ENCODE results near the gene CDKN1A.
A peak's percentile ranks its signal among the peaks of the same experiment; 100 is the strongest.
"Not testable (repeated sequence)": the region's sequence is repeated elsewhere in the genome, so short reads cannot be mapped to it uniquely, and the experiment has no call there.

The CDKN1A gene

DNA sequence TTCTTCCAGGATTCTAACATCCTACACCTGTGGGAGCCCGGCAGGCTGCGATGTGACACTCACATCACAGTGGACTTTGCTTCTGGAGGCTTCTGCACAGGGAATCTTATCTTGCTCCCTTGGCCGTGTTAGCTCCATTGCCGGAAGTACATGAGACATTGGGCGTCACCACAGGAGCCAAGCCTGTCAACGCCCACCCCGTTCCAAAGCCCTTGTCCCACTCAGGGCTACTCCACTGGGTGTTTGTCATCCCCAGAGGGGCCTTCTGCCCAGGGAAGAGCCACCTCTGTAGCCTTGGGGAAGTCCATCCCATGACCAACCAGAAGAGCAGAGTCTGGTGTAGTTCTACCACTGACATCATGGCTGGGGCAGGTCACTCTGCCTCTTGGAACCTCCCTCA is 20.8 kb downstream of the CDKN1A start:
- DNase-seq = no peak

- no peak for DNase-seq
These were observed 21.7 kb downstream of the CDKN1A start for GRCh38 chr6:36700071-36700812.

GRCh38 chr6:36700831-36701230 is 22.3 kb downstream of the CDKN1A start:
- DNase-seq = no peak

DNA sequence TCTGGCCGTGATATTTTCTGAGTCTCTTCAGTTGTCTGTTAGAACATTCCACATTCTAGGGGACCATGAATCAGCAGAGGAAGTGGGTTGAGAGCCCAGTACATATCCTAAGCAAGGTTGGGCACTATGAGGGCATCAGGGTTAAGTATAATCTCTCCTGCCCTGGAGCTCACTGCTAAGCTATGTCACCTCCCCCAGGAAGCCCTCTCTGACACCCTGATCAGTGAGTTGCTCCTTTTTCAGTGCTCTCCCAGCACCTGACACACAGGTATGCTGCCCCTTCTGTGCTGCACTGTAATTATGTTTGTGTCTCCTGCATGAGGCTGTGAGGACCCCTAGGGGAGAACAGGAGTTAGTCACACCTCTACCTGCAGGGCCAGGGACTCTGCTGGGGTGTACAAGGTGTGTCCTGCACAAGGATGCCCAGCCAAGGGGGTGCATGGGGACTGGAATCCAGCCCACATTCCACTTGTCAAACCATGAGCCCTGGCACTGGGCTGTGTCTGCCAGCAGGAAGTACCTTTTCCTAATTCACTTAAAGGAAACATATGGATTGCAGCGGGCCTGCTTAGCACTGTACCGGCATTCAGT is 23.0 kb downstream of the CDKN1A start:
- peak; percentile 24 for DNase-seq

DNA sequence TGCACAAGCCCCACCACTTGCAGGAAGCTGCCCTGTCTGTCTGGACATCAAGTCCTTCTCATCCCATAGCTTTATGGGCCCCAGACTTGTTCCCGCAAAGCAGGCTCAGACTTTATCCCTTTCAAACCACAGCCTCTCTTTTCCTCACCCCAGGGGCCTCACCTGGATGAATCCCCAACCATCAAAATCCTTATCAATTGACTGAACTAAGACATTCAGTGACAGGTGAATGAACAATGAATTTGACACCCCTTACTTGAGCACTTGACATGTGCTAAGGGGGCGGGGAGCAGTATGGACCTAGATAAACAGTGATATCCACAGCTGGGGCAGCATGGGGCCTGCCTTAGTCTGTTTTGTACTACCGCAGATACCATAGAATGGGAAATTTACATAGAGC is 24.1 kb downstream of the CDKN1A start:
- no peak for DNase-seq

- DNase-seq = no peak
These were observed 24.6 kb downstream of the CDKN1A start for GRCh38 chr6:36703081-36703606.

- DNase-seq = no peak
These were observed 25.5 kb downstream of the CDKN1A start for GRCh38 chr6:36703982-36704381.

GRCh38 chr6:36704961-36705577 is 26.6 kb downstream of the CDKN1A start:
- DNase-seq = not testable (repeated sequence)

- no peak for DNase-seq
These were observed 27.8 kb downstream of the CDKN1A start for GRCh38 chr6:36706339-36706738.

GRCh38 chr6:36712816-36713215 is 34.3 kb downstream of the CDKN1A start:
- DNase-seq = no peak

- no peak for DNase-seq
These were observed 35.3 kb downstream of the CDKN1A start for GRCh38 chr6:36713846-36714245.

DNA sequence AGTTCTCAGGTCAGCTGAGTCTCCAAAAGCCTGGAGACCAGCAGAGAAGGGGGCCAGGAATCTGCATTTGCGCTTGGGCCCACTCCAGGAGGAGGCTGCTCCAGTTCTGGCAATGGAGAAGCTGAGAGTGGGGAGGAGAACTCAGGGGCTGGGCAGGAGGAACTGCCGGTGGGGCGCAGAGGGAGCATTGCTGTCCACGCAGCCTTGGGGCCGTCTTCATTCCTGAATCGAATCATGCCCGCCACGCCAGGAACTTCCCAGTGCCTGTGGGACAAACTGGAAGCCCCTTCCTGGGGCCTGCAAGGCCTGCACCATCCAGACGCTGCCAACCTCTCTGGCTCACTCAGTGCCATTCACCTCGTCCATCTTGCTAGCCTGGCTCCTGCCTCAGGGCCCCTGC is 36.0 kb downstream of the CDKN1A start:
- no peak for DNase-seq

GRCh38 chr6:36715469-36715868 is 37.0 kb downstream of the CDKN1A start:
- DNase-seq = no peak

DNA sequence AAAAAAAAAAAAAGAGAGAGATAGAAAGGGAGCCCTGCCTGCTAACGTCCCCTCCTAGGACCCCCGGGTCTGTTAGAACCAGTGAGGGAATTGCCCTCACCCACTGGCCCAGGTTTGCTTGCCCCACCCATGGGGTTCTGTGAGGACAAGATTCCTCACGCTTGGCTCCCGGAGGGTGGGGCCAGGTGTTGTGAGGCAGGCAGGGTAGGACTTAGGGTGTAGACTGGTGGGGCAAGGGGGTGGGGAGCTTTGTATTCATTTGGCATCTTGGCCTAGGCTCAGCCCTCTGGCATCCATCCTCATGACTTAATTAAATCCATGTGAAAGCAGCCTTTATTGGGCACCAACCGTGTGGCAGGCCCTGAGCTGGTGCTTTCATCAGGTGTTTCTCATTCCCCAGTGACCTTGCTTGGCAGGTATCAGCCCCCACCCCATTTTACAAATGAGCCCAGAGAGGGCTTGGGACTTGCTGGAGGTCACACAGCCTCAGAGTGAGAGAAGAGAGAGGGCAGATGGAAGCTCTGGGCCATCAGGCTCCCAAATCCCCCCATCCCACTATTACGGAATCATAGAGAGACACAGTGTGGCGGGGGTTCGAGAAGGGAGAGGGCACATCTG is 38.1 kb downstream of the CDKN1A start:
- no peak for DNase-seq

DNA sequence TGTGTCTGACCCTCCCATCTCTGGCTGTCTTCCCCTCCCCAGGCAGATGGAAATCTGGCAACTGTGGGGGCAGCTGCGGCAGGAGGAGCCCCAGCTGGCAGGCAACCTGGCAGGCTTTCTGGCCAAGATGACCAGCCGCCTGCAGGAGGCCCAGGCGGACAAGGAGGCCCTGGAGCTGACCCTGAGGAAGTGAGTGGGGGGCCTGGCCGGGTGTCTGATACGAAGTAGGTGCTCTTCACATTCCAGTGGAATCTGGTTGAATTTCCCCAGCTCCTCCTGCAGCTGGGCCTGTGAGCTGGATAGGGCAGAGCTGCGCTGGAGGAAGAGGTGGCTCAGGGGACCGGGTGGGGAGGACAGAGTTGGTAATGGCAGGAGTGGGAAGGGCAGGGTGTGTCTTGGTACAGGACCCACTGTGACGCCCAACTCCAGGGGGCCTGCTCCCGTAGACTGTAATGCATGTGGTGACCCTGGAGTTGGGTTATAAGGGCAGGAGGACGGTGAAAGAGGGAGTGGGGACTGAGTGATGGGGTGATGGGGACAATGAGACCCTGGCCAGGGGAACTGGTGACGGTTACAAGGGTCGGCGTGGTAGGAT is 38.8 kb downstream of the CDKN1A start:
- no peak for DNase-seq

- DNase-seq = no peak
These were observed 39.5 kb downstream of the CDKN1A start for GRCh38 chr6:36717871-36718540.

- no peak for DNase-seq
These were observed 40.0 kb downstream of the CDKN1A start for GRCh38 chr6:36718560-36718959.

DNA sequence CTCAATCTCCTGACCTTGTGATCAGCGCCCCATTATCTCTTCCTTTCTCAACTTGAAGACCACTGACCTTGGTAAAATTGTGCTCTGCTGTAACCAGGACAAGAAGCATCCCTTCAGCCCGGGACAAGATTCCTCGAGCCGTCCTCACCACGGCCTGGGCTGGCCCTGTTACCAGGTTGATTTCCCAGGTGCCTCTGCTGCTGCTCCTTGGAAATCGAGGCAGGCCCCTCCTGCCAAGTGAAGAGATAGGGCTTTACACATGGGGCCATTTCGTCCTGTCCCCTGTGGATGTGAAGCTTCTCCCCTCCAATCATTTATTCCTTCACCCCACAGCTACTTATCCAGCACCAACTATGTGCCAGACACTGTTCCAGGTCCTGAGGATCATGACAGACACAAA is 40.6 kb downstream of the CDKN1A start:
- DNase-seq = no peak

DNA sequence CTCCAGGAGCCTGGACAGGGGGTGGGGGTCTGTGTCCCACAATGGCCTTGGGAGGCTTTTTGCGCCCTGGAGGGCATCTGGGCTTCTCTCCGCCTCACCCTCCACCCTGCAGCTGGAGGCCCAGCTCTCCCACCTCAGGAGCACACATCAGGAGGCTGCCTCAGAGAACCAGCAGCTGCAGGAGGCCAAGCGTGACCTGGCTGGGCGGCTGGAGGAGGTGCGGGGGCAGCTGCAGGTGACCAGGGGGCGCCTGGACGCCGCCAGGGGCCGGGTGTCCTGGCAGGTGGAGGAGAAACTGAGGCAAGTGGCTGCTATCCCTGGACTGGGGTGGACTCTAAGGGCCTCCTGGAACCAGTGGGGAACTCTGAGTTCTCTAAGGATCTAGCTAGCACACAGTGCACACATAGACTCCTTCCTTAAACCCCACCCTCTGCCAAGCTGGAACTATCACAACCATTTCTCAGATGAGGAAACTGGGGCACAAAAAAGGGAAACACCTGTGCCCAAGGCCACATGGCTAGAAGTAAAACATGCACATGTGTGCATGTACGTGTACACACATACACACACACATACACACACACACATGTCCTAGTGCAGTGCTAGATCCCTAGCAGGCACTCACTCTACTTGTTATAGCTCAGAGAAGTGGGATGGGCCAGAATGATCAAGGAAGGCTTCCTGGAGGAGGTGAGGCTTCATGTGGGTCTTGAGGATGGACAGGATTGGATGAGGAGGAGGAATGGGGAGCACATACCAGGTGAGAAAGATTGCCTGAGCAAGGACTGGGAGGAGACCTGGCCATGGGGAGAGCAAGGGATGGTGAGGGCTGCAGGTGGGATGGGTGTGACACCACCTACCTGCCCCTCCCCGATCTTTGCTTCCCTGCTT is 42.0 kb downstream of the CDKN1A start:
- no peak for DNase-seq

- no peak for DNase-seq
These were observed 43.0 kb downstream of the CDKN1A start for GRCh38 chr6:36721369-36722140.

DNA sequence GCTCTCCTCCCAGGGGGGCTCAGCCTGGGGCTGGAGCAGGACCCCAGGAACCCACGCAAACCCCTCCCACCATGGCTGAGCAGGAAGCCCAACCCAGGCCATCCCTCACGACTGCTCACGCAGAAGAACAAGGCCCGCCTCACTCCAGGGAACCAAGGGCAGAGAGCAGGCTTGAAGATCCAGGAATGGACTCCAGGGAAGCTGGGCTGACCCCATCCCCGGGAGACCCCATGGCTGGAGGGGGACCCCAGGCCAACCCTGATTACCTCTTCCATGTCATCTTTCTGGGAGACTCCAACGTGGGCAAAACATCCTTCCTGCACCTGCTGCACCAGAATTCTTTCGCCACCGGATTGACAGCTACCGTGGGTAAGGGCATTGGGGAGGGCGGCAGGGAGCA is 43.9 kb downstream of the CDKN1A start:
- no peak for DNase-seq

Data from HCEC 1CT (cell line).